ENCODE results near the gene RARB.
A peak's percentile ranks its signal among the peaks of the same experiment; 100 is the strongest.

Gene RARB

GRCh38 chr3:25582242-25582641 is 154.2 kb downstream of the RARB start:
- DNase-seq = peak; percentile 32

GRCh38 chr3:25583343-25583742 is 155.3 kb downstream of the RARB start:
- no peak for DNase-seq

- DNase-seq = no peak
Measured at GRCh38 chr3:25584011-25584789, 156.1 kb downstream of the RARB start.

- DNase-seq = no peak
Measured at GRCh38 chr3:25585361-25586166, 157.5 kb downstream of the RARB start.

GRCh38 chr3:25586167-25586505 is 158.1 kb downstream of the RARB start:
- DNase-seq = no peak

GRCh38 chr3:25586553-25586952 is 158.5 kb downstream of the RARB start:
- DNase-seq = no peak

GRCh38 chr3:25587094-25587493 is 159.0 kb downstream of the RARB start:
- DNase-seq = no peak

GRCh38 chr3:25587526-25587925 is 159.5 kb downstream of the RARB start:
- no peak for DNase-seq

- no peak for DNase-seq
Measured at GRCh38 chr3:25587975-25588374, 159.9 kb downstream of the RARB start.

GRCh38 chr3:25588441-25589103 is 160.5 kb downstream of the RARB start:
- DNase-seq = peak; percentile 20

GRCh38 chr3:25589104-25589782 is 161.2 kb downstream of the RARB start:
- DNase-seq = no peak

- DNase-seq = no peak
Measured at GRCh38 chr3:25589783-25590258, 161.8 kb downstream of the RARB start.

- peak; percentile 56 for DNase-seq
Measured at GRCh38 chr3:25592510-25592968, 164.5 kb downstream of the RARB start.

GRCh38 chr3:25593001-25593400 is 164.9 kb downstream of the RARB start:
- DNase-seq = no peak

GRCh38 chr3:25594007-25594502 is 166.0 kb downstream of the RARB start:
- DNase-seq = peak; percentile 53

- DNase-seq = no peak
Measured at GRCh38 chr3:25597535-25598101, 169.6 kb downstream of the RARB start.

GRCh38 chr3:25603703-25604102 is 175.6 kb downstream of the RARB start:
- DNase-seq = peak; percentile 91

- DNase-seq = peak; percentile 97
Measured at GRCh38 chr3:25604107-25604805, 176.2 kb downstream of the RARB start.

GRCh38 chr3:25610167-25610566 is 182.1 kb downstream of the RARB start:
- DNase-seq = no peak

GRCh38 chr3:25610779-25611178 is 182.7 kb downstream of the RARB start:
- no peak for DNase-seq

- DNase-seq = no peak
Measured at GRCh38 chr3:25611193-25611592, 183.1 kb downstream of the RARB start.

GRCh38 chr3:25618028-25618427 is 190.0 kb downstream of the RARB start:
- no peak for DNase-seq
